HuH-7 (cell line): ENCODE results near the gene ZPBP2.
A peak's percentile ranks its signal among the peaks of the same experiment; 100 is the strongest.
"Not testable (repeated sequence)": the region's sequence is repeated elsewhere in the genome, so short reads cannot be mapped to it uniquely, and the experiment has no call there.

Experiments used
- DNase-seq: peaks from one replicate; pipeline ENCODE4 v3.0.0; 2011; ENCODE audit warnings: low spot score

The ZPBP2 gene

DNA sequence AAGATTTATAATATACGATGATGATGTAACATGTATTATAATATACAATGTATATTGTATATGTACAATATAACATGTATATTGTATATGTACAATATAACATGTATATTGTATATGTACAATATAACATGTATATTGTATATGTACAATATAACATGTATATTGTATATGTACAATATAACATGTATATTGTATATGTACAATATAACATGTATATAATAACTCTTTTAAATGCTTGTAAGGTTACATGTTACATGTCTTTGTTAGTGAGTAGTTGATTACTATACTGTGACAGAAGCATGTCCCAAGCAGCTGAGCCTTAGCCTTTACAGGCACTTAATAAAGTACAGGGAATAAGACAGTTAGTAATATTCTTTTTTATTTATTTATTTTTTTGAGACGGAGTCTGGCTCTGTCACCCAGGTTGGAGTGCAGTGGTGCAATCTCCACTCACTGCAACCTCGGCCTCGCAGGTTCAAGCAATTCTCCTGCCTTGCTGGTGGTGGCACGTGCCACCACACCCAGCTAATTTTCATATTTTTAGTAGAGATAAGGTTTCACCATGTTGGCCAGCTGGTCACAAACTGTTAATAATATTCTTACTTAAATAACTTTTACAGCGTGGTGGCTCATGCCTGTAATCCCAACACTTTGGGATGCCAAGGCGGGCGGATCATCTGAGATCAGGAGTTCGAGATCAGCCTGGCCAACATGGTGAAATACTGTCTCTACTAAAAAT lies 11.9 kb upstream of the ZPBP2 start:
- DNase-seq, result not testable (repeated sequence)

DNA sequence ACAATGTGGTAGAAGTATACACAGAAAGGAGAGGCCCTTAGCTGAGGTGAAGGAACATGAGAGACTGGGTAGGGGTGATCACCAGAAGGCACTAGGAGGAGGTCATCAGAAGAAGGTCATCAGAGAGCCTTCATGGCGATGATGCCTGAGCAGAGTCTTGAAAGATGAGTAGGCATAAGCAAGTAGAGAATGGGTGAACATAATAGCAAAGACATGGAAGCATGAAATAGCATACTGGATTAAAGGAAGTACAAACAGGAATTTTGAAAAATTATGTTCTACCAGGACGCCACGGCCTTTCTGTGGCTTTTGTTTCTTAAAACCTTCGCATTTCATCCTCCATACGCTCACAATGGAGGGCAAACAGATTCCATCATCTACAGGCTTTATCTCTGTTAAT lies 6.8 kb upstream of the ZPBP2 start:
- no peak for DNase-seq

DNA sequence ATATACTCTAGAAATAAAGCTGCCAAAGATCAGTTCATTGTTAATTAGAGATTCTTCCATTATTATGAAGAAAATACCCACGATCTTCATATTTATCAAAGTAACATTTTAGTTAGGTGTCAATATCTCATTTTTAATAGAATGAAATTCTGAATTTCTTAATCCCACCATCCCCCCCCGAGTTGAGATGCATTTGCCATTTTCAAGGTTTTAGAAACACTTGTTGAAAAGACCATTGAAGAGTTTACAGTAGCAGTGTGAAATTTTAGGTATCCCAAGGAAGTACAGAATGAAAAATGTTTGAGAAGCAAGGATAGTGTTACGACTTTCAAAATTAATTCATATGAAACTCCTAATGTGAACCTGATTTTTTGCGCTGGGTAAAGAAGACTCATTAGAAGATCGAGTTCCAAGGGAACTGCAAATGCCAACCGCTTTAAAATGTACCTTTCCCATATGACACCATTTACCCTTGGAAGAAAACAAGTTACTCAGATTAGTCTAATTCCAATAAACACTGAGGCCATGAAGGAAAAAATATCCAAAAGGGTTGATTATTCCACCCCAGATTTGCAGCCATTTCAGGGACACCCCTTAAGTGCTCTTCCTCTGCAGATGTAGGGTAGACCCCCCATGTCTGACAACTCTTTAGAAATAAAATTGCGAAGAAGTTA lies 4.6 kb upstream of the ZPBP2 start:
- DNase-seq, result no peak

DNA sequence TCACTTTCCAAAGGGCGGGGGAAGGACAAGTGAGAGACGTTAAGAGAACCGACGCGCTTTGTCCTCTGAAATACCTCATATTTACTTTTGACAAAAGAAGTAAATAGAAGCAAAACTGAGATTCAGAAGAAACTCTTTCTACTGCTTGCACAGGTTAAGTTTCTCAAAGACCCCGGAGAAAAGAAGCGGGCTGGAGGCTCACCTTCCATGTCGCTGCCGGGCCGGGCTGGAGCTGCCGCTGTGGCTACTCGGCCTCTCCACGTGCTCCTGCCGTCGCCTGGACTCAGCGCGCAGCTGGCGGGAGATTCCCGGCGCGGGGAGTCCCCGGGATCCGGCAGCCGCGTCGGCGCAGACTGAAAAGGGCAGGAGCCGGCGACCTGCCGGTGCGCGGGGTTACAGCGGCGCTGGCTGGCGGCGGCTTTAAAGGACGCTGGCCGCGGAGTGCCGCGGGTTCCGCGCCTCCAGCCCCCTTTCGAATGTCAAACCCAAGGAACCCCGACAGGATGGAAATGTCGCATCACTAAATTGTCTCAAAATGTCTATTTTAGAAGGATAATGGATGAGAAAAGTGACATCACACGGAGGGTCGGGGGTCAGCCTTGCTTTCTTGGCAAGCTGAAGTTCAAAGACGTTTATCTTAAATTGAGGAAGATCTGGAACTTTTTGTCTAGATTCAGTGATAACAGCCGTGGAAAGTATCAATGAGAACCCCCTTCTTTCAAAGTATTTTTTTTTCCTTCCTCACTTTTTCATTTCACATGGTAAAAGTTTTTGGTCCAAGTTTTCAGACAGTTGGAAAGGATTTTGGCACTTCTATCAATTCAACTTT lies 3.9 kb upstream of the ZPBP2 start, which contains the start of gene IKZF3:
Gene IKZF3, minus strand, starts transcription at position 395 of the 829 bp plus-strand sequence. Its CDS starts 186 bp downstream, at position 209.
- DNase-seq, result peak; percentile 63

DNA sequence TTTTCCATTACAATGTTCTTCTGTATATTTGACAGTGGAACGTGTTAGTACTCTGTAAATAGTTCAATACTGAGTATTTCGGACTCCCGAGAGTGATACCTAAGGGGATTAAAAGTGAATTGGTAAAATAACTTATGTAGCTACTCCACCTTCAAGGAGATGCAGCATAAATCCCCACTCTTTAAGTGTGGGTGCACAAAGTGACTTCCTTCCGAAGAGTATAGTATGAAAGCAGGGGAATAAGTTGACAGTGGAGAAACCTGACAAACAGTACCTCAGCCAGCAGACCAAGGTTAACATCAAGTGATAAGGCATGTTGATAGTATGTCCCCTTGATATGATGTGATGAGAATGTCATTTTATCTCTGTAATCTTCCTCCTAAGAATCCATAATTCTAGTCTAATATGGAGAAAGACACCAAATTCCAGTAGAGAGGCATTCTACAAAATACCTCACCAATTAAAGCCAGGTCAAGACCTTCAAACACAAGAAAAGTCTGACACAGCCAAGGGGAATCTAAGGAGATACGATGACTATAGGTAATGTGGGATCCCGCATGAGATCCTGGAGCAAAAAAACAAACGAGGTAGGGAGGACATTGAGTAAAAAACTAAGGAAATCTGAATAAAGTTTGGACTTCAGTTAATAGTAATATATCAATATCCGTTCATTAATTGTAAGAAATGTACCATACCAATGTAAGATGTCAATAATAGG lies 1.8 kb upstream of the ZPBP2 start:
- no peak for DNase-seq

DNA sequence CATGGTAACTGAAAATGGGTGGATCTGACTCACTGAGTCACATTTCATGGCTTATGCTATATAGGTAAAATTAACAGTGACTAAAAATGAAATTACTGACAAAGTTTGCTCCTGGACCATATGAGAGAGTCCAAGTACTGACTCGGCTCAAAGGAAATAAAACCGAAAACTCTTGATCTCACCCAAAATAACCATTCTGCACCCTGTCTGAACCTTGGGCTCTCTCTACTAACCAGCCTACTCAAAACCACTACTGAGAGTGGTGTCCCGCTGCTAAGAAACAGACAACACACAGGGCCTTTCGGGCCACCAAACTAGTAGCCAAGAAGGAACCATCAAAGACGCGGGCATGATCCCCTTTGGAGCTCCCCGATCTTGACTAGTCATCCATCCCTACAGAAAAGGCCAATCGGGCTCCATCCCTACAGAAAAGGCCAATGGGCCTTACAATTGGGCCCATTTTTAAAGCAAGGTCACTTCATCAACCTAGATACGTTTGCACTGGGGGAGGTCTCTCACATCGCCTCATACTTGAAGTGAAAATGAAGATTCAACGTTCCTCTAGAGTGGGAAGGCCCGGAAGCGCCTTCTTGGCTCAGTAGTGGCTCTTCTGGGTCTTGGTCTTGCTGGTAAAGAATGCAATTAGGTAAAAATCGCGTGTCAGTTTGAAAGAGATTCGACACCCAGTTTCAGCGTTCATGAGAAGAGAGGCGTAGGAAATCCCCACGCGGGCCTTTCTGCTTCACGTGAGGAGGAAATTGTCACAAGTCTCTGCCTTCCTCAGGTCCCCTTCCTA lies 720 bp upstream of the ZPBP2 start:
- DNase-seq, result no peak

DNA sequence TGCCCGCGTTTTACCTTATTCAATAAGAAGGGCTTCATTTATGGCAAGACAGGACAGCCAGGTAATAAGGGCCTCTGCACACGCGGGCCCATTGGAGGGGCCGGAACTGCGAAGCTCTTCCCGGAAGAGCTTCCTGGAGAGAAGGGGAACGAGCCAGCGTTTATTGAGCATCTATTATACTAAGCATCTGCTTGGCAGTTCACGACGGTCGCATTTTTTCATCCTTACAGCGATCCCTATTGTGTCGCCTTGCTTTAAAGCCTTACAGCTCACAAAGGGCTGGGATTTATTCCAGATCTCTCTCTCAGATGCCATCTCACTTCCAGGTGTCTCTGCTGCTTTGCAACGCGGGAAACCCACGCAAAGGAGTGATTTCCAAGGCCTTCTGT lies 546 bp downstream of the ZPBP2 start:
- DNase-seq, result no peak

DNA sequence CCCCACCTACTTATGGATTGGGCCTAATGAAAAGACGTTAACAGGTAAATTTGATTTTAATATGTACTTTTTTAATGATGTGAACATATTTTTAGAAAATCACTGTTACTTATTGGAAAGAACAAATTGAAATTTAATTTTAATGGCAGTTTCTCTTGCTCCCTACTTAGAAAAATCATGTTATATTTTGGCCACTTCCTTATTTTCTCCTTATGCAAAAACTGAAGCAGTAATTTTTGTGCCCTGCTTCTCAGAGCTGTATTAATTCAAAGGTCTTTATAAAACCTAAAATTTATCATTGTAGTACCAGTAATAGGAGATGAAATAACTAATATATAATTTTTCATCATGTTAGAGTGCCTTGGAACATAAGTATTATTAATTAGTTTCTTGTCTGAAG lies 2.8 kb downstream of the ZPBP2 start:
- no peak for DNase-seq

DNA sequence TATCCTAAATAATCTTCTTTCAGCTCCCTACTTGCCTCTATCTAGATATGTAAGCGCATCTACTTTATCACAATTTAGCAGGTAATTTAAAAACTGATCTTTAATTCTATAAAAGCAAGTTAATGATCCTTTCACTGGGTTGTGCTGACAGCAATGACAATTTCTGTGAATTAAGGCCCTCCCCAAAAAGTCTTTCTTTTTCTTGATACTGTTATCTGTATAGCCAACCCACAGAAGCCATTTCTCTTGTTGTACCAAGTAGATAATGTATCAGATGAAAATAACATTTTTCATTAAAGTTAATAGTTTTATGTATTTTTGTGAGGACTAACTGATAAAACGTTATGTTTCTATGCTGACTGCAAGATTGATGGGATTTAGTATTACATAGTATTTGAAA lies 3.8 kb downstream of the ZPBP2 start:
- no peak for DNase-seq

DNA sequence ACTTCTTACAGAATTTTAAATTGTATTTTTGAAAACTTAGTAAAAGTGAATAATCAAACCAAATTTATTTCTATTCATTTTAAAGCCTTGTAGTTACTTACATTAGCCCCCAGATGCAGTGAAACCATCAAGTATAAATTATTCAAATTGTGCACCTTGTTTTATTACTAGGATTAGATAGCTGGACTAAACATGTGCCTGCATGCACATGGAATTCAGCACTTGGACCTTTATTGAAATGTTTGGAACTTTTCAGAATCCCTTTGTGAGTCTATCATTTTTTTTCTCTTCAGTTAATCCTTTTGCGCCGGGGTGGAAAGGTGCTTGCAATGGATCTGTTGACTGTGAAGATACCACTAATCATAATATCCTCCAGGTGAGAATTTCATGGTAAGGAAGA lies 4.7 kb downstream of the ZPBP2 start:
- no peak for DNase-seq

DNA sequence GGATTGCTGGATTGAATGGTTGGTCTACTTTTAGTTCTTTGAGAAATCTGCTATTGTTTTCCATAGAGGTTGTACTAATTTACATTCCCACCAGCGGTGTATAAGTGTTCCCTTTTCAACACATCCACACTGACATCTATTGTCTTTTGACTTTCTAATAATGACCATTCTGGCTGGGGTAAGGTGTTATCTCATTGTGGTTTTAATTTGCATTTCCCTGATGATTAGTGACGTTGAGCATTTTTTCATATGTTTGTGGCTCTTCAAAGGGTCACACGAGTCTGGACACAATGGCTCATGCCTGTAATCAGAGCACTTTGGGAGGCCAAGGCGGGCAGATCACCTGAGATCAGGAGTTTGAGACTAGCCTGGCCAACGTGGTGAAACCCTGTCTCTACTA lies 18.1 kb downstream of the ZPBP2 start:
- DNase-seq, result not testable (repeated sequence)

DNA sequence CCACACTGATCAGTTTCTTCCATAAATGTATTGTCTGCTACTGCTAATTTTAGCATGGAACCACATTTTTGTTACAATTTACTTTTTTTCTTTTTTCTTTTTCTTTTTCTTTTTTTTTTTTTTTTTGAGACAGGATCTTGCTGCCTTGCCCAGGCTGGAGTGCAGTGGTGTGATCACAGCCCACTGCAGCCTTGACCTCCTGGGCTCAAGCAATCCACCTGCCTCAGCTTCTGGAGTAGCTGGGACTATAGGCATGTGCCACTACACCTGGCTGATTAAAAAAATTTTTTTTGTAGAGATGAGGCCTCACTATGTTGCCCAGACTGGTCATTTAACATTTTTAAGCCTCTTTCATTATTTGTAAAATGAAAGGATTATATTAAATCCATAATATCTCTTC lies 19.1 kb downstream of the ZPBP2 start:
- DNase-seq, result no peak

DNA sequence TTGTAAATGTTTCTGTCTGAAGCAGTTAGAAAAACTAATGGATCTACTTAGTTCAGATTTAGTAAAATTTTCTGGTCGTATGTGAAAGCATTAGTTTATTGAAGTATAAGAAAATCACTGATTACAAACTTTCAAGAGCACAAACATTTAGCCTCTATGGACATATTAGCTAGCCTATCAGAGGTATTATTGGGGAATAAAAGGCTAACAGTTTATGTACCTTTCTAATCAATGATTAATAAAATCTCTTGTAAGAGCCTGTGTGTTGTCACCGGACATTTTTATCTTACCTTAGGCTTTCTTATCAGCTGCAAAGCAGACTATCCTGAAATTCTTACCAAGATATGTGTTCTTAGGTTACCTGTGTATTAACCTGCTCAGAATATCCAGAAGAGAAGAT lies 21.2 kb downstream of the ZPBP2 start:
- no peak for DNase-seq

DNA sequence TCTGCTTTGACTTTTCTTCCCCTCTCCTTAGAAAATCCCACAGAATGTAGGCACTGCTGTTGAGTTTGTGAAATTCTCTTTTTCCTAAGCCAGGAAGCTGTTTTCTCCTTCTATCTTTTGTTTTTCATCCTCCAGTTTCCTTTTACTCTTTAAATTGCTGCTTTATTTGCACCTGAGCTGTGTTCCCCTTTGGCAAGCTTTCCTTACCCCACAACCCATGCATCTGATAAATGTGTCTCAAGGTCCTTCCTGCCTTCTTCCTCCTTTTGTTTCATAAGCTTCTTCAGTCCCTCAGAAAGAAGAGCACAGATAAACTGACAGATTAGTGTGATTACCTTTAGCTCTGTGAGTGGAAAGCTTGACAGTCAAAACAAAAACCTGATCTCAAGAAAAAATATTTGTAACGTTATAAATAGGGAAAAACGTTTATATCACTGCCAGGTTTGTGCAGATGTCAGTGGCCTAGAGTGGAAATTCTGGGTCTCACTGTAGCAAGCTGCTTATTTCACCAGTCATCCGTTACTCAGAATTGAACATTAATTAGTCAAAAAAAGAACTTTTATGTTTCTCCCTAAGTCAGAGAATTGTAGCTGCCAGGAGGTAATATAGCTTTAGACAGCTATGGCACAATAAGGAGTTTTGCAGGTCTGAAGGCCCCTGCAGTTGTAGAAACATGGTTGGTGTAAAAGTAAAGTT lies 26.8 kb downstream of the ZPBP2 start:
- no peak for DNase-seq

DNA sequence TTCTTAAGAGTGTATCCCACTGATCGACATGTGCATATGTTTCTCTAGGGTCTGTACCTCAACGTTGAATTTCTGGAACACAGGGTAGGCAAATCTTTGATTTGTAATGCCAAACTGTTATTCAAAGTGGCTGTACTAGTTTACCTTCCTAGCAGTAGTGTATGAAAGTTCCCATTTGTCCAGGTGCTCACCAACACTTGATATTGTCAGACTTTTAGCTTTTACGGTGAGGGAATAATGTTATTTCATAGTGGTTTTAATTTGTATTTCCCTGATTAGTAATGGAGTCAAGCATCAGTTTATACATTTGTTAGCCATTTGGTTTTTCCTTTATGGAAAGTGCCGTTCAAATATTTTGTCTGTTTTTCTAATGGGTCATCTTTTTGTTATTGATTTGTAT lies 30.1 kb downstream of the ZPBP2 start:
- no peak for DNase-seq

DNA sequence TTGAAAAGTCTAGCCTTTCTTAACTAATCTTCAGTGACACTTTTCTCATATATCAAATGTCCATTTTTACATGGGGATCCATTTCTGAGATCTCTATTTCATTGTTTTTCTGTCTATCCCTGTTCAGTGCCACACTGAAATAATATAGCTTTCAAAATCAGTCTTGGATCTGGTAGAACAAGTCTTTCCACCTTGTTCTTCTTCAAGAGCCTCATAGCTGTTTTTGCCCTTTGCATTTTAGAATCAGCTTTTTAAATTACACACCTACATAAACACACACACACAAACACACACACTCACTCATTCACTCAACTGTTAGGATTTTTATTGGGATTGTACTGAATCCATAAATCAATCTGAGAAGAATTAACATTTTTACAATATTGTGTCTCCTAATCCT lies 31.2 kb downstream of the ZPBP2 start:
- DNase-seq, result no peak

DNA sequence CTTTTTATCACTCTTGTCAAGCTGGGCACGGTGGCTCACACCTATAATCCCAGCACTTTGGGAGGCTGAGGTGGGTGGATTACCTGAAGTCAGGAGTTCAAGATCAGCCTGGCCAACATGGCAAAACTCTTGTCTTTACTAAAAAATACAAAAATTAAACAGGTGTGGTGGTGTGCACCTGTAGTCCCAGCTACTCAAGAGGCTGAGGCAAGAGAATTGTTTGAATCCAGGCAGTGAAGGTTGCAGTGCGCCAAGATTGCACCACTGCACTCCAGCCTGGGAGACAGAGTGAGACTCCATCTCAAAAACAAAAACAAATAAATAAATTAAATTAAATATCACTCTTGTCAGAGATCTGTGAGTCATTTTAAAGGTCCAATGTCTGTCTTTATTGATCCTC lies 34.0 kb downstream of the ZPBP2 start:
- DNase-seq, result not testable (repeated sequence)

DNA sequence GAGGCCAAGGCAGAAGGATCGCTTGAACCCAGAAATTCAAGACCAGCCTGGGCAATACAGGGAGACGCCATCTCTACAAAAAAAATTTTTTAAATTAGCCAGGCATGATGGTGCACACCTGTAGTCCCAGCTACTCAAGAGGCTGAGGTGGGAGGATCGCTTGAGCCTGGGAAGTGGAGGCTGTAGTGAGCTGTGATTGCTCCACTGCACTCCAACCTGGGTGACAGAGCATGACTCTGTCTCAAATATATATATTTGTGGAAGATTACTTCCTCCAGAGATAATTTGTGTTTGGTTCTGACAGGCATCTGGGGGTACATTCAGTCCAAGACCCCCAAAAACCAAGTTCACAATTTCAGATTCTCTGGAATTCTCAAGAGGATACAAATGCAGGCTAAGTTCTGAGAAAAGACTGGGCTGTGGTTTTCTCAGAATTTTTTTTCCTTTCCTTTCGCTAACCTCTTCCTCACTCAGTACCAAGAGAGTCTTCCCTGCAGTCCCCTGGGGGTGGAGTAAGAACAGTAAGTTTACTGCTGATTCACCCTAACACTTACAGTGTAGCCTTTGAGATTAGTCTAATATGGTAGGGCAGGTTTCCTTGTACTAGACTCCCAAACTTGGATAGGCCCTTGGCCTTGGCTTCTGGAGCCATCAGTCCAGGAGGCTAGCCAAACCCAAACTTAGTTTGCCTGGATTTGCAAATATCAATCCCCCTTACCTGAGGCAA lies 35.3 kb downstream of the ZPBP2 start:
- DNase-seq, result no peak

DNA sequence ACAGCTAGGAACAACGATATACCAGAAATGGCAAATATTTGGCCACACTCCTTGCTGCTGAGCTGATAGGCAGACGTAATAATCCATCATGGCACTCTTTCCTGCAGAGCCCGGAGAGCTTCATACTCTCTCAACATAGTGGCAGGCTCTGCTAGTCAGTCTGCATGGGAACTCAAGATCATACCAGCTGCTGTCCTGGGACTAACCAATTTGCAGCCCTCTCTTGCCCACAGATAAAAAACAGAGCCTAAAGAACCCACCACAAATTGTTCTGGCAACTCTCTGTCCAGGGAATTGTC lies 36.9 kb downstream of the ZPBP2 start:
- no peak for DNase-seq

DNA sequence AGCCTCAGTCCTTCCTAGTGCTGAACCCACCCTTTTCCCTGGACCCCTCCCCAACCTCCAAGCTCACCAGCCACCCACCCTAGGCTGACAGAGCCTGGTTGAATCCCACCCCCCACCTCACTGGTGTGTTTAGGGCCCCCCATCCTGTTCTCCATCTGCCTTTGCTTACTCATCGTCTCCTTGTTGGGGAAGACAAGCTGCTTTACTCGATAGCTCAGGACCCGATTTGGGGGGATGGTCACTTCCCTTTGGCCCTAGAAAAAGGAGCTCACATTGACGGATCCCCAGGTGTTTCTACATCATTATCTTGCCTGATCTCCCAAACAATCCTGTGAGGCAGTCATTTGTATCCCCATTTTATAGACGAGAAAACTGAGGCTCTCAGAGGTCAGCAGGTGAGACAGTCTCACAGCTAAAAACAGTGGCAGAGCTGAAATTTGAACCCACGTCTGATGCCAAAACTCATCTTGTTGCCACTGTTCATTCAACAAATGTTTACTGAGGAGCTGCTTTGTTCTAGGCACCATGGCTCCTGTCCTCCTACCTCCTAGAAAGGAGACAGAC lies 40.9 kb downstream of the ZPBP2 start:
- no peak for DNase-seq
